Left ventricle myocardium superior (tissue), 1 donor: Measurements from ENCODE around the gene ARHGAP5. TPM values are rescaled to one million over a fixed set of nuclear protein-coding genes. Genes with fewer than 3 reads are reported as not detected.

Experiments
- ATAC-seq: fragments of 200-7000 bp; cut with Tn5 transposase; one replicate; pipeline ENCODE4 v1.9.1; 2020; ENCODE audit warnings: mild to moderate bottlenecking, moderate library complexity
- DNase-seq: peaks from one replicate; pipeline ENCODE4 v3.0.0-alpha.2; 2020
- intact Hi-C: fragments of 100-400 bp; cut with micrococcal nuclease; formaldehyde crosslinking; loops from one replicate; pipeline ENCODE4 v1.11.0; 2022
- total RNA-seq: library from RNA; stranded (reverse); fragmentation: NEBNext Ultra II Directional; extraction: Animal tissue kit (Norgen Biotek cat#: 25700); gene quantifications from one replicate; pipeline ENCODE4 v1.2.1, GENCODE V29; 2021
- donor health status: DM: no; HTN: yes; CAD: no; lungs with severe emphysema.

Gene ARHGAP5
- total RNA-seq, 1 donor from 2014 or later = 263 TPM

DNA sequence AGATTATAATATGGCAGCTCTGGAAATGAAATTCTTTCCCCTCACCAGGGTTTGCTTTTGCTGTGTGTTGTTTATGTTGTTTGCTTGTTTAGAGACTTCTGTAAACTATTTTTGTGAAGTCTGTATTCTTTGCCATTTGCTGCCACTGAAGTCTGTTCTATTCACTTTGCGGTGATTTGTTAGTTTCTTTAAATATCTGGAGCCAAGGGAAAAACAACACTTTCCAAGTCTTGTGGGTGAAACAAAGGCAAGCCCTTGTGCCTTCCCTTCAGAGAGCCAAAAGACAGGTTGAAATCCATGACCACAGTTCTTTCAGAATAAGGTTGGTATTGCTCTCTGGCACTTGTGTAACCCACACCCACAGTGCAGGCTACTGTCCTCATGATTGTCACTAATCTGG, 65.2 kb downstream of the ARHGAP5 start:
- DNase-seq (no peak), ATAC-seq (no peak)
- intact Hi-C loops = no loop called here

GRCh38 chr14:32142754-32143437, 65.8 kb downstream of the ARHGAP5 start:
- ATAC-seq = no peak
- intact Hi-C loops = no loop called here
- no peak for DNase-seq

GRCh38 chr14:32150392-32150791, 73.3 kb downstream of the ARHGAP5 start:
- intact Hi-C loops = no loop called here
- ATAC-seq (peak; percentile 80), DNase-seq (no peak)

- ATAC-seq = no peak
- intact Hi-C loops = no loop called here
- DNase-seq = no peak
Measured at GRCh38 chr14:32166029-32166428, 88.9 kb downstream of the ARHGAP5 start.

- ATAC-seq (no peak), DNase-seq (no peak)
- intact Hi-C loops = no loop called here
Measured at GRCh38 chr14:32166924-32167323, 89.8 kb downstream of the ARHGAP5 start.

DNA sequence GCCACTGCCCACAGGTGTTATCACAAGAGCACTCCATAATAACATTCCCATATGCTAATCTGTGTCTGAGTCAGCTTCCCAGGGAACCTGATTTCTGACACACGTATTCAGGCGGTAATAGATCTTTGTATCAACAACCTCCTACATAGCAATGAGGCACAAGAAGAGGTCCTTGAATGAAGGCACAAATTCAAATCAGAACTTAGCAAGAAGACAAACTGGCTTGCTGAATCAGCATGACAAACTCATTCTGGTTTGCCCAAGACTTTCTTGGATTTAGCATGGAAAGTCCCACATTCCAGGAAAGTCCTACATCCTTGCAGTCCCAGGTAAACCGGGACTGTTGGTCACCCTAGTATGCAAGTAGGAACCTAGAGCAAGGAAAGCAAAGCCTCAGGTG, 90.8 kb downstream of the ARHGAP5 start:
- DNase-seq = no peak
- intact Hi-C loops = no loop called here
- ATAC-seq = no peak

GRCh38 chr14:32169191-32169590, 92.1 kb downstream of the ARHGAP5 start:
- no peak for DNase-seq
- intact Hi-C loops = no loop called here
- no peak for ATAC-seq

- ATAC-seq (no peak), DNase-seq (no peak)
- intact Hi-C loops = no loop called here
Measured at GRCh38 chr14:32171469-32171868, 94.4 kb downstream of the ARHGAP5 start.

GRCh38 chr14:32183151-32184058, 106.3 kb downstream of the ARHGAP5 start:
- intact Hi-C loops = no loop called here
- DNase-seq = no peak
- no peak for ATAC-seq

GRCh38 chr14:32185097-32185496, 108.0 kb downstream of the ARHGAP5 start:
- intact Hi-C loops = no loop called here
- no peak for DNase-seq
- ATAC-seq = no peak

- intact Hi-C loops = no loop called here
- no peak for DNase-seq
- no peak for ATAC-seq
Measured at GRCh38 chr14:32186248-32186647, 109.1 kb downstream of the ARHGAP5 start.

- no peak for DNase-seq
- intact Hi-C loops = no loop called here
- no peak for ATAC-seq
Measured at GRCh38 chr14:32189811-32190210, 112.7 kb downstream of the ARHGAP5 start.

- no peak for DNase-seq
Measured at GRCh38 chr14:32190673-32191072, 113.6 kb downstream of the ARHGAP5 start.

DNA sequence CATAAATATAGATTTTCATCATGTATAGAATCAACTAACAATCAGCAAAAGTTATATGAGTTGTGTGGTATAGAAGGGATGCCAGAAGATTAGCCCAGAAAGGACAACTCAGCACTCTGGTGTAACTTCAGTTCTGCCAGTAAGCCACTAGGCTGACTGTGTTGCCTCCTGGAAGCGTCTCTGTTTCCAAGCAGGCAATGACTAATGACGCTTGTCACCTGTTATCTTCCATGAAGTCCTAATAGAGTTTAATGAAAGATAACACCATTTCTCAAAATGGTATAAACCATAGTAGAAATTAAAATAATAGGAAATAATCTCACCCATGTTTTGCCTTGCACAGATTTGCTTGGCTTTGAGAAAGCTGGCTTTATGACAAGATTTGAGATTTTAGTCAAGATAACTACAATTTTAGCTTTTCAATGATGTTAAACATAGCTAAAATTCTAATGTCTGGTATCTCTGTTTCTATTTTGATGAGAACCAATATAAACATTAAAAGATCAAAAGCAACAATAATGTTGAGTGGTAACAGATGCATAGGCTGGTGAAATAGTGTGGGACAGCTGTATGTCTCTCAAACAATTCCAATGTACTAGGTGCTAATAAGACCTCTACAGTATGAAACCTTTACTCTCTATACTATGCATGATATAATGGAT, 115.7 kb downstream of the ARHGAP5 start:
- intact Hi-C loops = no loop called here
- DNase-seq (no peak), ATAC-seq (no peak)

More at GRCh38 chr14:32190673-32191072, 113.6 kb downstream of the ARHGAP5 start:
- intact Hi-C loops = no loop called here
- peak; percentile 45 for ATAC-seq

- intact Hi-C loops = no loop called here
- no peak for ATAC-seq
Measured at GRCh38 chr14:32193532-32193931, 116.4 kb downstream of the ARHGAP5 start.

GRCh38 chr14:32195636-32196035, 118.5 kb downstream of the ARHGAP5 start:
- intact Hi-C loops = no loop called here
- ATAC-seq (no peak), DNase-seq (no peak)

More at GRCh38 chr14:32193532-32193931, 116.4 kb downstream of the ARHGAP5 start:
- DNase-seq = no peak

- intact Hi-C loops = no loop called here
- ATAC-seq = no peak
- no peak for DNase-seq
Measured at GRCh38 chr14:32197919-32198318, 120.8 kb downstream of the ARHGAP5 start.

GRCh38 chr14:32200368-32201192, 123.5 kb downstream of the ARHGAP5 start:
- no peak for ATAC-seq
- intact Hi-C loops = loop anchor here (10.0 kb wide), 1 partner anchor 116 kb away; no protein-coding TSS in a partner anchor

More at GRCh38 chr14:32200368-32201192, 123.5 kb downstream of the ARHGAP5 start:
- no peak for DNase-seq
